HepG2 (cell line): ENCODE results near the gene ARF5. TPM values are rescaled to one million over a fixed set of nuclear protein-coding genes. Genes with fewer than 3 reads are reported as not detected.

Experiments
- AHDC1 ChIP-seq: sonication (generic); formaldehyde crosslinking; IDR thresholded peaks from 2 replicates; pipeline ENCODE4 v1.5.1; 2020; ENCODE audit warnings: mild to moderate bottlenecking, missing genetic modification reagents, borderline replicate concordance
- ATAD3A ChIP-seq: sonication (generic); formaldehyde crosslinking; IDR thresholded peaks from 2 replicates; pipeline ENCODE4 v1.4.0; 2020; ENCODE audit warnings: missing genetic modification reagents
- MXD4 ChIP-seq: IDR thresholded peaks from 2 replicates; pipeline ENCODE4 v1.6.1; 2016; ENCODE audit warnings: mild to moderate bottlenecking, missing biosample characterization, missing genetic modification reagents
- MYNN ChIP-seq: sonication (generic); formaldehyde crosslinking; IDR thresholded peaks from 2 replicates; pipeline ENCODE4 v1.4.0; 2020; ENCODE audit warnings: mild to moderate bottlenecking, low read depth, missing genetic modification reagents
- NCOA2 ChIP-seq: sonication (generic); formaldehyde crosslinking; IDR thresholded peaks from 2 replicates; pipeline ENCODE4 v1.8.0; 2022; ENCODE audit warnings: inconsistent platforms
- NFYC ChIP-seq: IDR thresholded peaks from 2 replicates; pipeline ENCODE4 v1.6.1; 2016; ENCODE audit warnings: missing genetic modification reagents, missing compliant biosample characterization
- THAP11 ChIP-seq: IDR thresholded peaks from 2 replicates; pipeline ENCODE4 v1.6.1; 2016; ENCODE audit warnings: missing biosample characterization, missing genetic modification reagents
- THAP7 ChIP-seq: sonication (generic); formaldehyde crosslinking; IDR thresholded peaks from 2 replicates; pipeline ENCODE4 v1.8.1; 2023; ENCODE audit warnings: mild to moderate bottlenecking, missing genetic modification reagents
- ZBTB40 ChIP-seq, 2 experiments: fragments of 450-650 bp in 1 of 2; sonication (generic) in 1 of 2; formaldehyde crosslinking in 1 of 2; IDR thresholded peaks; 2 replicates each; pipeline versions ENCODE4 v1.6.1 to v1.8.0; 2016 to 2022; ENCODE audit warnings: antibody characterized with exemption in 1 of 2, mild to moderate bottlenecking in 1 of 2, missing genetic modification reagents in 1 of 2
- ZMAT3 ChIP-seq: sonication (generic); formaldehyde crosslinking; conservative IDR thresholded peaks from 2 replicates; pipeline ENCODE4 v1.7.0; 2021; ENCODE audit warnings: missing genetic modification reagents
- ZNF430 ChIP-seq: sonication (generic); formaldehyde crosslinking; IDR thresholded peaks from 2 replicates; pipeline ENCODE4 v1.9.0; 2021; ENCODE audit warnings: mild to moderate bottlenecking, missing genetic modification reagents
- ZNF674 ChIP-seq: sonication (generic); formaldehyde crosslinking; IDR thresholded peaks from 2 replicates; pipeline ENCODE4 v1.5.0; 2020; ENCODE audit warnings: low read depth, mild to moderate bottlenecking, missing genetic modification reagents
- ZNF780A ChIP-seq: sonication (generic); formaldehyde crosslinking; IDR thresholded peaks from 2 replicates; pipeline ENCODE4 v1.8.0; 2022; ENCODE audit warnings: mild to moderate bottlenecking, missing genetic modification reagents, moderate library complexity
- ZZZ3 ChIP-seq: sonication (generic); formaldehyde crosslinking; IDR thresholded peaks from 2 replicates; pipeline ENCODE4 v1.4.0; 2020; ENCODE audit warnings: missing genetic modification reagents, mild to moderate bottlenecking, borderline replicate concordance
- polyA plus RNA-seq, 8 experiments: library from polyadenylated mRNA; depleted of rRNA in 3 of 8; stranded (reverse) in 7 of 8; unstranded in 1 of 8; fragments of >200 nt; fragmentation: Illumina TruSeq in 4 of 8; extraction: Trizol in 4 of 8; gene quantifications; 2 replicates each; pipeline versions ENCODE4 v1.2.1 to v1.2.3, GENCODE V29; 2011 to 2016; ENCODE audit warnings: low read depth in 4 of 8, missing spikeins in 1 of 8, mixed read lengths in 1 of 8; ENCODE audit not compliant: insufficient read depth in 1 of 8
- total RNA-seq, 5 experiments: library from RNA; depleted of rRNA; stranded (reverse); fragments of >200 nt; fragmentation: Illumina TruSeq; extraction: Trizol; gene quantifications; 2 replicates each; pipeline ENCODE4 v1.2.3, GENCODE V29; 2016; ENCODE audit warnings: low read depth in 1 of 5

The ARF5 gene
- total and polyA plus RNA-seq, 2 of the 13 experiments (the other 11 are each of a cell fraction or from before 2014, with no cell fraction given), result 109 to 135 TPM

GRCh38 chr7:127588697-127589482, 679 bp downstream of the ARF5 start (continued):
- no peak for TF ChIP-seq ZBTB40 (IDR thresholded peaks at IDR 0.05)
- TF ChIP-seq ZBTB40 (CRISPR knock-in tag; IDR thresholded peaks at IDR 0.05), result no peak
- no peak for TF ChIP-seq MYNN
- TF ChIP-seq ZMAT3 (CRISPR knock-in tag), result no peak
- TF ChIP-seq ZNF430, result 0 out of 2 replicates have a peak, but pooled peaks have one; percentile 11
- TF ChIP-seq ZZZ3 (CRISPR knock-in tag), result no peak
- TF ChIP-seq AHDC1 (CRISPR knock-in tag), result no peak
- no peak for TF ChIP-seq THAP7
- no peak for TF ChIP-seq ATAD3A (CRISPR knock-in tag)
- no peak for TF ChIP-seq MXD4
- no peak for TF ChIP-seq ZNF780A (CRISPR knock-in tag)
- TF ChIP-seq NFYC (CRISPR knock-in tag), result no peak
- TF ChIP-seq NCOA2 (CRISPR knock-in tag), result no peak
- TF ChIP-seq ZNF674 (CRISPR knock-in tag), result no peak
- no peak; the same call in 1 of the 2 replicates for TF ChIP-seq THAP11 (CRISPR knock-in tag)
